H1 (cell line): ENCODE measurements around the gene GPR139. TPM values are rescaled to one million over a fixed set of nuclear protein-coding genes. Genes with fewer than 3 reads are reported as not detected.

Source experiments
- CHD1 ChIP-seq: IDR thresholded peaks from 2 replicates; pipeline ENCODE4 v1.6.1; 2012; ENCODE audit warnings: low read depth, low read length, improper control_type of control experiment
- JUND ChIP-seq: IDR thresholded peaks from 2 replicates; pipeline ENCODE4 v1.6.1; 2011; ENCODE audit warnings: mild to moderate bottlenecking, improper control_type of control experiment, low read length
- MAFK ChIP-seq: IDR thresholded peaks from 2 replicates; pipeline ENCODE4 v1.6.1; 2012; ENCODE audit warnings: low read depth, mild to moderate bottlenecking, improper control_type of control experiment, low read length
- RFX5 ChIP-seq: IDR thresholded peaks from 2 replicates; pipeline ENCODE4 v1.6.1; 2011; ENCODE audit warnings: low read depth, low read length, improper control_type of control experiment, borderline replicate concordance
- polyA plus RNA-seq, 7 experiments: library from polyadenylated mRNA; depleted of rRNA in 3 of 7; stranded (reverse) in 5 of 7; unstranded in 2 of 7; fragments of >200 nt in 5 of 7; fragments of 200-250 nt in 2 of 7; gene quantifications; 1 replicate in 5 of 7; 2 replicates in 1 of 7; 4 replicates in 1 of 7; pipeline versions ENCODE4 v1.2.1 to v1.2.3, GENCODE V29; 2011 to 2013; ENCODE audit warnings: missing spikeins in 2 of 7, mixed read lengths in 2 of 7
- total RNA-seq: library from RNA; stranded (reverse); fragmentation: NEBNext Ultra II Directional; extraction: Animal tissue kit (Norgen Biotek cat#: 25700); gene quantifications from 2 replicates; pipeline ENCODE4 v1.2.1, GENCODE V29; 2021

The GPR139 gene
- total and polyA plus RNA-seq, 2 of the 8 experiments (the other 6 are each of a cell fraction or from before 2014, with no cell fraction given), result 0.84 to 2.2 TPM

GRCh38 chr16:20072874-20073202 lies 852 bp downstream of the GPR139 start (continued):
- TF ChIP-seq MAFK, result no peak
- TF ChIP-seq RFX5, result no peak
- no peak for TF ChIP-seq CHD1
- no peak for TF ChIP-seq JUND
